GM06990 (cell line): ENCODE measurements around the gene WDCP.

ENCODE experiments used
- DNase-seq: peaks from one replicate; pipeline ENCODE4 v3.0.0-alpha.2; 2011; ENCODE audit not compliant: insufficient read length; ENCODE audit errors: extremely low read depth
- H3K27me3 ChIP-seq: replicated peaks from 2 replicates; pipeline ENCODE4 v1.6.0; 2011; ENCODE audit warnings: low read length; ENCODE audit not compliant: control insufficient read depth, insufficient read depth
- H3K36me3 ChIP-seq: 2 replicates; pipeline ENCODE4 v1.5.1; 2011; ENCODE audit warnings: low read length; ENCODE audit not compliant: control insufficient read depth, insufficient read depth
- H3K4me3 ChIP-seq: replicated peaks from 2 replicates; pipeline ENCODE4 v1.5.1; 2011; ENCODE audit warnings: low read depth, mild to moderate bottlenecking, control low read depth, low read length
- TF ChIP-seq, protein P1 (sequence below): IDR thresholded peaks from 2 replicates; pipeline ENCODE4 v1.5.1; 2011; ENCODE audit warnings: low read length, control low read depth, mild to moderate bottlenecking, inconsistent platforms; ENCODE audit not compliant: insufficient read depth, poor library complexity, severe bottlenecking

WDCP gene

DNA sequence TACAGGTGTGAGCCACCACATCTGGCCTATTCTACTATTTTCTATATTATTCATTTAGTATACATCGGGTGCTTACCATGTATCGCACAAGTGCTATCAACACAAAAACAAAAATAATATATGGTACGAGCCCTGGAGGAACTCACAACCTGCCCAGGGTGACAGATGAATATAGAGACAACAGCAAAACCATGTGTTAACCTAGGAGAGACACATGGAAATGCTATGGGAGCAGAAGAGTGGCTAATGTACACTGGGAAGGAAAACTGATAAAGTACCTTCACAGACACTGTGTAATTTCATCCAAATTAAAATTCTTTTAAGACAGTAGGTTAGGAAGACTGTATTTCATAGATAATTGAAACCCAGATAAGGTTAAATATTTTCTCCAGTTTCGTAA, 25.1 kb upstream of the WDCP start:
- H3K27me3 ChIP-seq, result no peaks in the 10 kb centered on the region
- TF ChIP-seq, protein P1, sequence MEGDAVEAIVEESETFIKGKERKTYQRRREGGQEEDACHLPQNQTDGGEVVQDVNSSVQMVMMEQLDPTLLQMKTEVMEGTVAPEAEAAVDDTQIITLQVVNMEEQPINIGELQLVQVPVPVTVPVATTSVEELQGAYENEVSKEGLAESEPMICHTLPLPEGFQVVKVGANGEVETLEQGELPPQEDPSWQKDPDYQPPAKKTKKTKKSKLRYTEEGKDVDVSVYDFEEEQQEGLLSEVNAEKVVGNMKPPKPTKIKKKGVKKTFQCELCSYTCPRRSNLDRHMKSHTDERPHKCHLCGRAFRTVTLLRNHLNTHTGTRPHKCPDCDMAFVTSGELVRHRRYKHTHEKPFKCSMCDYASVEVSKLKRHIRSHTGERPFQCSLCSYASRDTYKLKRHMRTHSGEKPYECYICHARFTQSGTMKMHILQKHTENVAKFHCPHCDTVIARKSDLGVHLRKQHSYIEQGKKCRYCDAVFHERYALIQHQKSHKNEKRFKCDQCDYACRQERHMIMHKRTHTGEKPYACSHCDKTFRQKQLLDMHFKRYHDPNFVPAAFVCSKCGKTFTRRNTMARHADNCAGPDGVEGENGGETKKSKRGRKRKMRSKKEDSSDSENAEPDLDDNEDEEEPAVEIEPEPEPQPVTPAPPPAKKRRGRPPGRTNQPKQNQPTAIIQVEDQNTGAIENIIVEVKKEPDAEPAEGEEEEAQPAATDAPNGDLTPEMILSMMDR, result no peak
- H3K36me3 ChIP-seq, result peaks cover 2% of the 10 kb centered on the region
- no peak overlapping the region for H3K4me3 ChIP-seq
- DNase-seq, result no peak

DNA sequence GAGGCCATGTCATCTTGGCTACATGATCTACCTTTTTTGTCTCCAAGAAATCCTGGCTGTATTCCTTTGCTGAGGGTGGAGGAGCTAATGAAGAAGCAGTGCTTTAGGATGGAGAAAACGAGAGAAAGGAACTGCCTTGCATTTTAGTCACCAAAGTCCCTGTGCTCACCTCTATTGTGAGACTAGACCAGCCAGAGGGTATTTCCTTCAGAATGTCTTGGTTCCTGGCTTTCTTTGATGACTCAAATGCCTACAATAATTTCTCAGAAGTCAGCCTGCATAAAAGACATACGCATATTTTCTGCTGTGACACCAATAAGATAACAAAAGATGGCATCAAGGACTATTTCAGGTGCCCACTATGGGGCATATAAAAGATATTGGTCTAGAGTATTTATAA, 18.1 kb upstream of the WDCP start:
- Histone ChIP-seq H3K4me3 (no peak overlapping the region), H3K27me3 (no peaks in the 10 kb centered on the region), H3K36me3 (peaks cover 2% of the 10 kb centered on the region)
- TF ChIP-seq, protein P1, result no peak
- DNase-seq, result no peak

DNA sequence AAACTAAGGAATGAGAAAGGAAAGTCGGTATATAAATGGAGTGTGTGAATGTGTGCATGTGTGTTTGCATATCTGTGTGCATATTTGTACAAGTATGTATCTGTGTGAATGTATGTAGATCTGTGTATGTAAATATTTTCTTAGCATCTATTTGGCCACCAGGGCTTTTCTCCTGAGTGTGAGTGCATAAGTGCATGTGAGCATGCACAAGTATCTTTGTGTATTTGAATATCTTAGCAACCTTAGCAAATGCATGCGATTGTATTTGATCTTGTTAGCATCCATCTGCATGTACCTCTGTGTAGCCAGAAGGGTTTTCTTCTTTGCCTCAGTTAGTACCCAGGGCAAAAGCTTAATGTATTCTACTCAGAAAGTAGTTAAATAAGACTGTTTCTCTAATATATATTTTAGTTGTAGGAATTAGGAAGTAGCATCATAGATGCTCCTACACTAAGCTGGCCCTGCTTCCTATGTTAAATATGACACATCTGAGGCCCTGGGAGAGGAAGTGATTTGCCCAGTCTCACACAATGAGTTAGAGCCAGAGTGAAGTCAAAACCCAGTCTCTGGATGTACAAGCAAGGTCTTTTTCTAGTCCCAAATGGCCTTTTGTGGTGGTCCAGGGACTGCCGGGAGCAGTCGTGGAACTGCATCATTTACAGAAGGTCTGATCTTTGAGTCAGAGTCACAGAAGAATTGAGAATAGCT, 11.5 kb upstream of the WDCP start:
- Histone ChIP-seq H3K36me3 (no peaks in the 10 kb centered on the region), H3K4me3 (no peak overlapping the region), H3K27me3 (no peaks in the 10 kb centered on the region)
- TF ChIP-seq, protein P1, result no peak
- DNase-seq, result no peak

DNA sequence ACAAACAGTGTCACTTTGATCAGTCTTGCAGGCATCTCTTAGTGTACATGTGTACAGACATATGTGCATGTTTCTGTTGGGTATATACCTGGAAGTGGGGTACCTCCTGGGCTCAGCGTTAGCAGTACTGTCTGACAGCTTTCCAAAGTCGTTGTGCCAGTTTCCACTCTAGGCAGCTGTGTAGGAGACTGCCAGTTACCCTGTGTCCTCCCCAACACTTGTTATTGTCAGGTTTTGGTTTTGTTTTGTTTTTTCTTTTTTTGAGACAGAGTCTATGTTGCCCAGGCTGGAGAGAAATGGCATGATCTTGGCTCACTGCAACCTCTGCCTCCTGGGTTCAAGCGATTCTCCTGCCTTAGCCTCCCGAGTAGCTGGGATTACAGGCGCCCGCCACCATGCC, 8.6 kb upstream of the WDCP start:
- DNase-seq, result no peak
- no peaks in the 10 kb centered on the region for H3K27me3 ChIP-seq
- H3K36me3 ChIP-seq, result no peaks in the 10 kb centered on the region
- TF ChIP-seq, protein P1, result no peak
- H3K4me3 ChIP-seq, result no peak overlapping the region

- DNase-seq, result no peak
- TF ChIP-seq, protein P1, result no peak
- no peaks in the 10 kb centered on the region for H3K27me3 ChIP-seq
- no peak overlapping the region for H3K4me3 ChIP-seq
- H3K36me3 ChIP-seq, result no peaks in the 10 kb centered on the region
Measured at GRCh38 chr2:24054366-24055010, 7.3 kb upstream of the WDCP start.

GRCh38 chr2:24052951-24053350, 5.8 kb upstream of the WDCP start:
- Histone ChIP-seq H3K36me3 (no peaks in the 10 kb centered on the region), H3K27me3 (no peaks in the 10 kb centered on the region), H3K4me3 (no peak overlapping the region)
- no peak for DNase-seq
- TF ChIP-seq, protein P1, result no peak
